Epithelial cell of proximal tubule (primary cell): ENCODE data around the gene ACO2. TPM values are rescaled to one million over a fixed set of nuclear protein-coding genes. Genes with fewer than 3 reads are reported as not detected.
"Not testable (repeated sequence)": the region's sequence is repeated elsewhere in the genome, so short reads cannot be mapped to it uniquely, and the experiment has no call there.

ENCODE experiments used
- DNase-seq: peaks from one replicate; pipeline ENCODE4 v3.0.0-alpha.2; 2011; ENCODE audit warnings: low read depth
- H3K4me3 ChIP-seq: 2 replicates; pipeline ENCODE4 v1.5.1; 2011; ENCODE audit warnings: low read depth, mild to moderate bottlenecking, low read length
- CTCF ChIP-seq: conservative IDR thresholded peaks from 2 replicates; pipeline ENCODE4 v1.5.1; 2012; ENCODE audit warnings: low read depth, mild to moderate bottlenecking, low read length
- total RNA-seq: library from RNA; depleted of rRNA; stranded (reverse); fragments of >200 nt; gene quantifications from 2 replicates; pipeline ENCODE4 v1.2.3, GENCODE V29; 2015

Gene ACO2
- total RNA-seq, 1 donor from 2014 or later: 58.8 TPM

GRCh38 chr22:41435560-41435959 is 33.4 kb upstream of the ACO2 start:
- no peak for TF ChIP-seq CTCF
- no peak overlapping the region for H3K4me3 ChIP-seq
- no peak for DNase-seq

- no peak overlapping the region for H3K4me3 ChIP-seq
- TF ChIP-seq CTCF: no peak
- no peak for DNase-seq
Measured at GRCh38 chr22:41436322-41437113, 32.4 kb upstream of the ACO2 start.

GRCh38 chr22:41437198-41437597 is 31.7 kb upstream of the ACO2 start:
- no peak for TF ChIP-seq CTCF
- H3K4me3 ChIP-seq: no peak overlapping the region

GRCh38 chr22:41440511-41440910 is 28.4 kb upstream of the ACO2 start:
- not testable (repeated sequence) for H3K4me3 ChIP-seq, DNase-seq

More at GRCh38 chr22:41437198-41437597, 31.7 kb upstream of the ACO2 start:
- DNase-seq: no peak

GRCh38 chr22:41442240-41442792 is 26.6 kb upstream of the ACO2 start:
- TF ChIP-seq CTCF: no peak
- DNase-seq: no peak
- peak overlapping the region; percentile 92 for H3K4me3 ChIP-seq

- DNase-seq: no peak
- peak overlapping the region; percentile 92 for H3K4me3 ChIP-seq
- TF ChIP-seq CTCF: no peak
Measured at GRCh38 chr22:41444360-41445128, 24.4 kb upstream of the ACO2 start.
